ENCODE data around the gene ALDH1L1.
A peak's percentile ranks its signal among the peaks of the same experiment; 100 is the strongest.
"Not testable (repeated sequence)": the region's sequence is repeated elsewhere in the genome, so short reads cannot be mapped to it uniquely, and the experiment has no call there.

ALDH1L1 gene

GRCh38 chr3:126101521-126101982 is 78.8 kb downstream of the ALDH1L1 start:
- Histone ChIP-seq H3K36me3 (no peaks in the 10 kb centered on the region), H3K27me3 (ENCODE audit: insufficient read depth, low read depth, severe bottlenecking) (no peaks in the 10 kb centered on the region), H3K4me3 (ENCODE audit: low read depth, low read length) (no peak overlapping the region), H3K27ac (no peak overlapping the region), H3K9me3 (ENCODE audit: severe bottlenecking) (peaks cover 4% of the 10 kb centered on the region)
- no peak for DNase-seq
- TF ChIP-seq, protein P1, sequence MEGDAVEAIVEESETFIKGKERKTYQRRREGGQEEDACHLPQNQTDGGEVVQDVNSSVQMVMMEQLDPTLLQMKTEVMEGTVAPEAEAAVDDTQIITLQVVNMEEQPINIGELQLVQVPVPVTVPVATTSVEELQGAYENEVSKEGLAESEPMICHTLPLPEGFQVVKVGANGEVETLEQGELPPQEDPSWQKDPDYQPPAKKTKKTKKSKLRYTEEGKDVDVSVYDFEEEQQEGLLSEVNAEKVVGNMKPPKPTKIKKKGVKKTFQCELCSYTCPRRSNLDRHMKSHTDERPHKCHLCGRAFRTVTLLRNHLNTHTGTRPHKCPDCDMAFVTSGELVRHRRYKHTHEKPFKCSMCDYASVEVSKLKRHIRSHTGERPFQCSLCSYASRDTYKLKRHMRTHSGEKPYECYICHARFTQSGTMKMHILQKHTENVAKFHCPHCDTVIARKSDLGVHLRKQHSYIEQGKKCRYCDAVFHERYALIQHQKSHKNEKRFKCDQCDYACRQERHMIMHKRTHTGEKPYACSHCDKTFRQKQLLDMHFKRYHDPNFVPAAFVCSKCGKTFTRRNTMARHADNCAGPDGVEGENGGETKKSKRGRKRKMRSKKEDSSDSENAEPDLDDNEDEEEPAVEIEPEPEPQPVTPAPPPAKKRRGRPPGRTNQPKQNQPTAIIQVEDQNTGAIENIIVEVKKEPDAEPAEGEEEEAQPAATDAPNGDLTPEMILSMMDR (IDR thresholded peaks at IDR 0.05; ENCODE audit: low read depth, low read length): no peak

- Histone ChIP-seq H3K27me3 (ENCODE audit: insufficient read depth, low read depth, severe bottlenecking) (no peaks in the 10 kb centered on the region), H3K36me3 (no peaks in the 10 kb centered on the region), H3K9me3 (ENCODE audit: severe bottlenecking) (peaks cover 8% of the 10 kb centered on the region), H3K4me3 (ENCODE audit: low read depth, low read length) (no peak overlapping the region), H3K27ac (no peak overlapping the region)
- TF ChIP-seq, protein P1 (IDR thresholded peaks at IDR 0.05; ENCODE audit: low read depth, low read length): no peak
- DNase-seq: no peak
Observed at GRCh38 chr3:126100634-126101301, 79.6 kb downstream of the ALDH1L1 start.

GRCh38 chr3:126100269-126100633 is 80.1 kb downstream of the ALDH1L1 start:
- DNase-seq: no peak
- H3K4me3 ChIP-seq (ENCODE audit: low read depth, low read length): no peak overlapping the region
- peaks cover 9% of the 10 kb centered on the region for H3K9me3 ChIP-seq (ENCODE audit: severe bottlenecking)
- H3K36me3 ChIP-seq: no peaks in the 10 kb centered on the region
- H3K27ac ChIP-seq: no peak overlapping the region
- TF ChIP-seq, protein P1 (IDR thresholded peaks at IDR 0.05; ENCODE audit: low read depth, low read length): no peak
- no peaks in the 10 kb centered on the region for H3K27me3 ChIP-seq (ENCODE audit: insufficient read depth, low read depth, severe bottlenecking)

DNA sequence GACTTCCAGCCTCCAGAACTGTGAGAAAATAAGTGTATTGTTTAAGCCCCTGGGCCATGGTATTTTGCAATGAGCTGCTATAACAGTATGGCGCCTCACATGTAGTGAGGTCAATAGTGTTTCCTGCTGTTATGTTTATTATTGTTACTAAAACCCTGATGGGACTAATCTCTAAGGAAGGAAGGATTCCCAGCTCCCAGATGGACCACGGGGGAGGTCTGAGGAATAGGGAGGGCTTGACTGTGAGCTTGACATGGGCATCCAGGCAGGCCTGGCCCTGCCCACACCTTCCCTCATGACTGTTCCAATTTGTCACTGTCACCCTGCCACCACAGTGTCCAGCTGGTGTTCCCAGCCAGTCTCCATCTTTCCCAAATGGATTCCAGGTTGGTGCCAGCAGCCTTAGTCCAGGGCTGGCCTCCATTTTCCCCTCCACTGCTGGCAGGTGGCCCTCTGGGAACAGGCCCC is 82.0 kb downstream of the ALDH1L1 start:
- no peaks in the 10 kb centered on the region for H3K36me3 ChIP-seq
- H3K9me3 ChIP-seq (ENCODE audit: severe bottlenecking): peaks cover 9% of the 10 kb centered on the region
- H3K4me3 ChIP-seq (ENCODE audit: low read depth, low read length): no peak overlapping the region
- peak; percentile 37 for DNase-seq
- H3K27ac ChIP-seq: peak overlapping the region; percentile 2; the same call in 1 of the 2 replicates
- TF ChIP-seq, protein P1 (IDR thresholded peaks at IDR 0.05; ENCODE audit: low read depth, low read length): no peak
- no peaks in the 10 kb centered on the region for H3K27me3 ChIP-seq (ENCODE audit: insufficient read depth, low read depth, severe bottlenecking)

DNA sequence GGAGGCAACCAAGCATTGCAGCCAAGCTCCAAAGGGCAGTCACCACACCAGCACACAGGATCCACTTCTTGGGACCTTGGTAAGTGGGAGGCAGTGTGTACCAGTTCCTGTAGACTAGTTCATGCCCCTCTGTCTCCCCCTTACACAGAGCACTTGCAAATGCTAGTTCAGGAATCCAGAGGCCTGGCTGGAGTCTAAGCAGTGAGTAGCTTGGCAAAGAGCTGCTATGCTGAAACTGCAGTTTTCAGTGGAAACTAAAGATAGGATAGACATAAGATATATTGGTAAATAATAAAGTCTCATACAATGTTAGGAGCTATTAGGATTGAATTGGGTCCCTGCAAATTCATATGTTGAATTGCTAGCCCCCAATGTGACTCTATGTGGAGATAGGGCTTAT is 82.6 kb downstream of the ALDH1L1 start:
- DNase-seq: no peak
- peaks cover 9% of the 10 kb centered on the region for H3K9me3 ChIP-seq (ENCODE audit: severe bottlenecking)
- no peaks in the 10 kb centered on the region for H3K36me3 ChIP-seq
- TF ChIP-seq, protein P1 (IDR thresholded peaks at IDR 0.05; ENCODE audit: low read depth, low read length): no peak
- H3K27ac ChIP-seq: no peak overlapping the region
- H3K27me3 ChIP-seq (ENCODE audit: insufficient read depth, low read depth, severe bottlenecking): no peaks in the 10 kb centered on the region
- H3K4me3 ChIP-seq (ENCODE audit: low read depth, low read length): no peak overlapping the region

DNA sequence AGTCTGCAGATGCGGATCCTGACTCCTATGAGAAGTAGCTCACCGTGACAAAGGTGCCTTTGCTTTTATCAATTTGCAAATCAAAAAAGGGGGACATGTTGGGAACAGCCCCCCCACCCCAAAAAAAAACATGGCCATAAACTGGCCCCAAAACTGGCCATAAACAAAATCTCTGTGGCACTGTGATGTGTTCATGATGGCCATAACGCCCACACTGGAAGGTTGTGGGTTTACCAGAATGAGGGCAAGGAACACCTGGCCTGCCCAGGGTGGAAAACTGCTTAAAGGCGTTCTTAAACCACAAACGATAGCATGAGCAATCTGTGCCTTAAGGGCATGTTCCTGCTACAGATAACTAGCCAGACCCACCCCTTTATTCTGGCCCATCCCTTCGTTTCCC is 84.1 kb downstream of the ALDH1L1 start:
- not testable (repeated sequence) for H3K9me3 ChIP-seq (ENCODE audit: severe bottlenecking)

DNA sequence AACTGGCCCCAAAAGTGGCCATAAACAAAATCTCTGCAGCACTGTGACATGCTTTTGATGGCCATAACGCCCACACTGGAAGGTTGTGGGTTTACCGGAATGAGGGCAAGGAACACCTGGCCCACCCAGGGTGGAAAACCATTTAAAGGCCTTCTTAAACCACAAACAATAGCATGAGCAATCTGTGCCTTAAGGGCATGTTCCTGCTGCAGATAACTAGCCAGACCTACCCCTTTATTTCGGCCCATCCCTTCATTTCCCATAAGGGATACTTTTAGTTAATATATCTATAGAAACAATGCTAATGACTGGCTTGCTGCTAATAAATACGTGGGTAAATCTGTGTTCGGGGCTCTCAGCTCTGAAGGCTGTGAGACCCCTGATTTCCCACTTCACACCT is 88.3 kb downstream of the ALDH1L1 start:
- H3K9me3 ChIP-seq (ENCODE audit: severe bottlenecking): peaks cover 13% of the 10 kb centered on the region
- not testable (repeated sequence) for H3K36me3 ChIP-seq; H3K27ac ChIP-seq; H3K4me3 ChIP-seq (ENCODE audit: low read depth, low read length); H3K27me3 ChIP-seq (ENCODE audit: insufficient read depth, low read depth, severe bottlenecking); DNase-seq

More for the DNA sequence above, 84.1 kb downstream of the ALDH1L1 start:
- not testable (repeated sequence) for H3K27me3 ChIP-seq (ENCODE audit: insufficient read depth, low read depth, severe bottlenecking); DNase-seq; H3K27ac ChIP-seq; H3K36me3 ChIP-seq; H3K4me3 ChIP-seq (ENCODE audit: low read depth, low read length)

All from WERI-Rb-1 (cell line).